Tibial nerve (tissue), 4 donors: ENCODE results near the gene CRB2. TPM values are rescaled to one million over a fixed set of nuclear protein-coding genes. Genes with fewer than 3 reads are reported as not detected.

Experiments used
- DNase-seq, 2 donors: peaks; one replicate each; pipeline ENCODE4 v3.0.0-alpha.2; 2019; ENCODE audit warnings: low spot score in 2 of 2
- H3K27ac ChIP-seq, 4 donors: fragments of 200-600 bp; sonication (generic) in 3 of 4; one replicate each; pipeline ENCODE4 v1.5.1; 2017 to 2019; ENCODE audit warnings: mild to moderate bottlenecking in 1 of 4
- H3K27me3 ChIP-seq, 2 donors: fragments of 200-600 bp; sonication (generic) in 1 of 2; one replicate each; pipeline versions ENCODE4 v1.5.1 to v1.6.0; 2017 to 2019
- H3K36me3 ChIP-seq, 3 donors: fragments of 200-600 bp; sonication (generic); one replicate each; pipeline ENCODE4 v1.5.1; 2018 to 2019
- H3K4me1 ChIP-seq, 4 donors: fragments of 200-600 bp; sonication (generic) in 3 of 4; one replicate each; pipeline ENCODE4 v1.5.1; 2017 to 2019
- H3K4me3 ChIP-seq, 4 donors: fragments of 200-600 bp; sonication (generic) in 3 of 4; one replicate each; pipeline ENCODE4 v1.5.1; 2017 to 2019; ENCODE audit warnings: mild to moderate bottlenecking in 1 of 4, moderate library complexity in 1 of 4
- H3K9me3 ChIP-seq, 4 donors: fragments of 200-600 bp; sonication (generic) in 3 of 4; one replicate each; pipeline ENCODE4 v1.5.1; 2017 to 2019
- EP300 ChIP-seq, 2 donors: sonication (generic); formaldehyde crosslinking; IDR thresholded peaks; one replicate each; pipeline ENCODE4 v1.6.1; 2017; ENCODE audit warnings: antibody characterized with exemption in 2 of 2, mild to moderate bottlenecking in 1 of 2
- POLR2A ChIP-seq, 2 donors: fragments of 450-650 bp; IDR thresholded peaks; one replicate each; pipeline ENCODE4 v1.6.1; 2017; ENCODE audit warnings: antibody characterized with exemption in 2 of 2, mild to moderate bottlenecking in 2 of 2, moderate library complexity in 2 of 2
- WGBS, 2 donors: methylation state at CpG; one replicate each; pipeline ENCODE4 v1.1.5; 2018; 5-methylcytosine and 5-hydroxymethylcytosine counted together
- total RNA-seq, 4 donors: library from RNA; depleted of rRNA; stranded (reverse); fragments of >200 nt; gene quantifications; one replicate each; pipeline ENCODE4 v1.1.0, GENCODE V29; 2016
- TF ChIP-seq, protein P1 (sequence below), 5 experiments: fragments of 200-600 bp in 3 of 5; fragments of 450-650 bp in 2 of 5; sonication (generic) in 3 of 5; IDR thresholded peaks; one replicate each; pipeline ENCODE4 v1.5.1; 2016 to 2019; ENCODE audit warnings: antibody characterized with exemption in 5 of 5, mild to moderate bottlenecking in 3 of 5, moderate library complexity in 2 of 5

The CRB2 gene
- total RNA-seq, 4 donors from 2014 or later, result under 0.01 to 0.44 TPM; not detected in 2

DNA sequence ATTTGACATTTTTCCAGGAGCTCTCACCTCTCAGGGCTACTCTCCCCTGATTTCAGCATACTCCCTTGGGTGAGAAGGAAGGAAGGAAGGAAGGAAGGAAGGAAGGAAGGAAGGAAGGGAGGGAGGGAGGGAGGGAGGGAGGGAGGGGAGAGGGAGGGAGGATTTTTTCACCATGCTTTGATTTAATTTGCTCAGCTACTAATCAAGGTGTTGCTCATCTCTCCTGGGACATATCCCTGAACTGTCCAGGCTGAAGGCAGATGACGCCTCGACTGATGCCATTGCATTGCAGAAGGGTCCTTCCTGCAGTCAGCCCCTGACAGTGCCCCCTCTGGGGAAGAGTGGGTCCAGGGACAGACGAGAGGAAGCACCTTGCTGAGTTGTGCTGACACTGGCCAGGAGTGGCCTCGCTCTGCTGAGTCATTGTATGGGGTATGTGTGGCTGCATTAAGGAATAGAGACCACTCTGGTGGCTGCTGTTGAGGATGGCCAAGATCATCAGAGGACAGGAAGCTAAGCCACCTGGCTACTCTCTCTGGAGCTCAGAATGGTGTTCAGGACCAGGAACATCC is 43.6 kb upstream of the CRB2 start:
- WGBS, 2 donors, result 77 to 88% methylated on average over 4 of the region's 4 CpGs
- DNase-seq, result no peak
- Histone ChIP-seq H3K27me3 (no peaks in the 10 kb centered on the region), H3K4me3 (no peak overlapping the region), H3K9me3 (no peaks in the 10 kb centered on the region), H3K36me3 (no peaks in the 10 kb centered on the region), H3K4me1 (no peaks in the 10 kb centered on the region), H3K27ac (no peak overlapping the region)
- TF ChIP-seq, protein P1, sequence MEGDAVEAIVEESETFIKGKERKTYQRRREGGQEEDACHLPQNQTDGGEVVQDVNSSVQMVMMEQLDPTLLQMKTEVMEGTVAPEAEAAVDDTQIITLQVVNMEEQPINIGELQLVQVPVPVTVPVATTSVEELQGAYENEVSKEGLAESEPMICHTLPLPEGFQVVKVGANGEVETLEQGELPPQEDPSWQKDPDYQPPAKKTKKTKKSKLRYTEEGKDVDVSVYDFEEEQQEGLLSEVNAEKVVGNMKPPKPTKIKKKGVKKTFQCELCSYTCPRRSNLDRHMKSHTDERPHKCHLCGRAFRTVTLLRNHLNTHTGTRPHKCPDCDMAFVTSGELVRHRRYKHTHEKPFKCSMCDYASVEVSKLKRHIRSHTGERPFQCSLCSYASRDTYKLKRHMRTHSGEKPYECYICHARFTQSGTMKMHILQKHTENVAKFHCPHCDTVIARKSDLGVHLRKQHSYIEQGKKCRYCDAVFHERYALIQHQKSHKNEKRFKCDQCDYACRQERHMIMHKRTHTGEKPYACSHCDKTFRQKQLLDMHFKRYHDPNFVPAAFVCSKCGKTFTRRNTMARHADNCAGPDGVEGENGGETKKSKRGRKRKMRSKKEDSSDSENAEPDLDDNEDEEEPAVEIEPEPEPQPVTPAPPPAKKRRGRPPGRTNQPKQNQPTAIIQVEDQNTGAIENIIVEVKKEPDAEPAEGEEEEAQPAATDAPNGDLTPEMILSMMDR (IDR thresholded peaks at IDR 0.05), result no peak
- TF ChIP-seq EP300 (IDR thresholded peaks at IDR 0.05) (no peak), POLR2A (IDR thresholded peaks at IDR 0.05) (no peak)

DNA sequence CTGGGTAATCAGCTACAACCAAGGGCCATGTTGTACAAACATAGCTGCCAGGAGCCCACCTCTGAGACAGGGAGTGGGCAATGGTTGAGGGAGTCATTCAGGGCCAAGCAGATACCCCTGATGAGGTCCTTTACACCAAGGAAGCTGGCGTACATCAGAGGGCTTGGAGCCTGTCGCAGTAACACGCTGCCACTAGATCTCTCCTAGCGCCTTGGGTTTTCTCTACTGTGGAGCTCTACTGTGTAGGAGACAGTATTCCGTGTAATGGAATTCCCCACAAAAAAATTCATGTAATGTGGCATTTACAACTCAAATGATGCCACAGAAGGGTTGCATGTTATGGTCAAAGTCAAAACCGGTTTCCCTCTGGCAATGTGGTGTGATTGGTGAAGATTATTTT is 41.4 kb upstream of the CRB2 start:
- Histone ChIP-seq H3K27ac (no peak overlapping the region), H3K9me3 (no peaks in the 10 kb centered on the region), H3K4me1 (peaks cover 0 to 4% (median 0%) of the 10 kb centered on the region in 4 donors), H3K27me3 (no peaks in the 10 kb centered on the region), H3K4me3 (no peak overlapping the region), H3K36me3 (no peaks in the 10 kb centered on the region)
- no peak for DNase-seq
- 92 to 95% methylated on average over 6 of the region's 6 CpGs for WGBS, 2 donors
- TF ChIP-seq, protein P1 (IDR thresholded peaks at IDR 0.05), result no peak
- TF ChIP-seq POLR2A (IDR thresholded peaks at IDR 0.05), result no peak
- TF ChIP-seq EP300 (IDR thresholded peaks at IDR 0.05), result no peak

DNA sequence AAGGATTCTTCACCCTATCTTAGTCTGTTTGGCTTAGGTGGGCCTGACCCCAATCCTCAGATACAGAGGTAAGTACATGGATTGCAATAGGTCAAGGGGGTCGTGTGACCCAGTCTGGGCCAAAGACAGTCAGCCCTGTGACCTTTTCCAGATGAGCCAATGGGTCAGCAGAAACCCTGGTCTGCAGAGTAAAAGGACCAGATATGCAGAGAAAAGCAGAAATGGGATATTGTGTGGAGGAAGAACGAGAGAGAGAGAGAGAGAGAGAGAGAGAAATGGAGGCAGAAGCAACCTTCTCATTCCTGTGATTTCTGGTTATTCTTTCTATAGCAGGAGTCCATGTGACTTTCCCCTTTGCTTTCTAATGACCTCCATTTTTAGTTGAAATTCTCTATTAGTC is 40.4 kb upstream of the CRB2 start:
- no peaks in the 10 kb centered on the region for H3K36me3 ChIP-seq
- no peak for DNase-seq
- TF ChIP-seq POLR2A (IDR thresholded peaks at IDR 0.05) (no peak), EP300 (IDR thresholded peaks at IDR 0.05) (no peak)
- TF ChIP-seq, protein P1 (IDR thresholded peaks at IDR 0.05), result no peak
- H3K27me3 ChIP-seq, result no peaks in the 10 kb centered on the region
- no peaks in the 10 kb centered on the region for H3K9me3 ChIP-seq
- H3K4me3 ChIP-seq, result no peak overlapping the region
- no peak overlapping the region for H3K27ac ChIP-seq
- peaks cover 0 to 4% (median 0%) of the 10 kb centered on the region in 4 donors for H3K4me1 ChIP-seq
- 75 to 83% methylated on average over 2 of the region's 2 CpGs for WGBS, 2 donors

DNA sequence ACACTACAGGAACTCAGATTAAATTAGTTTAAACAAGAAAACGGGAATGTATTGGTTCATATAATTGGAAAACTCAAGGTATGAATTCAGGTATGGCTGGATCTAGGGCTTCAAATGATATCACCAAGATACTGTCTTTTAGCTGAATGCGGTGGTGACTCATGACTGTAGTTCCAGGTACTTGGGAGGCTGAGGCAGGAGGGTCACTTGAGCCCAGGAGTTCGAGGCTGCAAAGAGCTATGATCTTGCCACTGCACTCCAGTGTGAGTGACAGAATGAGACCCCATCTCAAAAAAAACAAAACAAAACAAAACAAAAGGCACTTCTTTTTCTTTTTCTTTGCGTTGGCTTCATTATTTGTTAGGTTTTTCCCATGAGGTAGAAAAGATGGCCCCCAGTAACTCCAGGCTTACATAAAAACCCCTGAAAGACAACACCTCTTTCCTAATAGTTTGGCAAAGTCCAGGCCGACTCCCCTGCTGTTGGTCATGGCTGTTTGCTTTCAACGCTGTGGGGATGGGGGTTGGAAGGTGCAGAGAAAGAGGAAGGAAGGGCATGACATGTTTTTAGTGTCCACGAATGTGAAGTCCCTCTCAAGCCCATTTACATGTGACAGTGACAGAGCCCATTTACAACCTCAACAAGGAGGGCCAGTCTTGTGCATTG is 39.8 kb upstream of the CRB2 start:
- no peak overlapping the region for H3K27ac ChIP-seq
- no peaks in the 10 kb centered on the region for H3K27me3 ChIP-seq
- 59 to 67% methylated on average over 7 of the region's 7 CpGs for WGBS, 2 donors
- TF ChIP-seq POLR2A (IDR thresholded peaks at IDR 0.05), result no peak
- no peak for TF ChIP-seq EP300 (IDR thresholded peaks at IDR 0.05)
- TF ChIP-seq, protein P1 (IDR thresholded peaks at IDR 0.05), result no peak
- H3K4me1 ChIP-seq, result peaks cover 0 to 4% (median 0%) of the 10 kb centered on the region in 4 donors
- H3K4me3 ChIP-seq, result no peak overlapping the region
- H3K36me3 ChIP-seq, result no peaks in the 10 kb centered on the region
- DNase-seq, result no peak
- H3K9me3 ChIP-seq, result no peaks in the 10 kb centered on the region

DNA sequence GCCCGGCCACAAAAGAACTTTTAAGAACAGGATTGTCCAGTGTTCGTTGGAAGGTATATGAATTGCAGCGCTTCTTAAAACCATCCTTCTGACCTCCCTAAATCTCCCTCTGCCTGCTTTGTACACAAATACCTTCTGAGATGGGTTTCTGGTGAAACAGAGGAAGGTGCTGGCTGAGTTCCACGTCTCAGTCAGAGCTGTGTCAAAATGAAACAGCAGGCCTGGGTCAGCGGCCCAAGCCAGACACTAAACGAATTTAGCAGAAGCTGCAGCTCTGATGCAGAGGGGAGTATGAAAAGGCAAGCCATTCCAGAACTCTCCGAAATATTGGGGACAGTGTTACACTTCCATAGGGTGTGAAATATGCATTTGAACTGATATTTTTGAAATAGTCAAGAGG is 37.8 kb upstream of the CRB2 start:
- DNase-seq, result no peak
- 66 to 68% methylated on average over 7 of the region's 7 CpGs for WGBS, 2 donors
- no peaks in the 10 kb centered on the region for H3K36me3 ChIP-seq
- no peak overlapping the region for H3K27ac ChIP-seq
- H3K4me3 ChIP-seq, result no peak overlapping the region
- H3K27me3 ChIP-seq, result no peaks in the 10 kb centered on the region
- no peaks in the 10 kb centered on the region for H3K9me3 ChIP-seq
- H3K4me1 ChIP-seq, result peaks cover 0 to 4% (median 0%) of the 10 kb centered on the region in 4 donors
- no peak for TF ChIP-seq EP300 (IDR thresholded peaks at IDR 0.05)
- TF ChIP-seq, protein P1 (IDR thresholded peaks at IDR 0.05), result no peak
- TF ChIP-seq POLR2A (IDR thresholded peaks at IDR 0.05), result no peak
